HG02759 (cell line): ENCODE measurements around the gene XYLT1.

ENCODE experiments used
- ATAC-seq: cut with Tn5 transposase; IDR thresholded peaks from one replicate; pipeline ENCODE4 v1.9.1; 2021; ENCODE audit warnings: mild to moderate bottlenecking, moderate library complexity; ENCODE audit not compliant: unreplicated experiment

XYLT1 gene

GRCh38 chr16:17407321-17407720, 63.4 kb downstream of the XYLT1 start:
- no peak for ATAC-seq

- no peak for ATAC-seq
These were observed 65.6 kb downstream of the XYLT1 start for GRCh38 chr16:17404941-17405689.

GRCh38 chr16:17403859-17404545, 66.8 kb downstream of the XYLT1 start:
- ATAC-seq: no peak

GRCh38 chr16:17403156-17403809, 67.5 kb downstream of the XYLT1 start:
- ATAC-seq: no peak

GRCh38 chr16:17397499-17397891, 73.3 kb downstream of the XYLT1 start:
- ATAC-seq: no peak

GRCh38 chr16:17396762-17397498, 73.8 kb downstream of the XYLT1 start:
- ATAC-seq: no peak

DNA sequence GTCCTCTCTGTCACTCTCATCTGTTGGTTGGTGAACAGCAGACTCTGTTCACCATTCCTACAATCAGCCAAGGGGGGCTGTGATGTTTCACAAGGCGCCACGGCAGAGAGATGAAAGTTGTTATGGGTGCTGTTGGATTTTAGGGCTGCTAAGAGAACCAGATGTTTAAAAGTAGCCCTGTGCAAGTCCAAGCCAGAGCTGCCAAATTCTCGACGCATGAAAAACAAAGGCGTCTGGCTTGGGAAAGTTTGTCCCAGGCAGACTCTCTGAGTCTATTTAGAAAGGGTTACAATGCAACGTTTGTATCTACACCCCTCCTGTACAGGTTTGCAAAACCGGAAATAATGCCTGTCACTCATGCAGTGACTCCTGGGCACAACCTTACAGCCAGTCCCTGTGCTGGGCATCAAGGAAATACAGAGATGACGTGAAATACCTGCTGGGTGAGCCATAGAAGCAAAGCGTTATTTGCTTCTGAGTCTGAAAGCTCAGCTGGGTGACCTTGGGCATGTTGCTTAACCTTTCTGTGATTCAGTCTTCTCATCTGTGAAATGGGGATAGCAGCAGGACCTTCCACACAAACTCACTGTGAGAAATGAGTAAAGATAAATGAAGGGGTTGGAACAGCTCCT, 74.8 kb downstream of the XYLT1 start:
- ATAC-seq: no peak

DNA sequence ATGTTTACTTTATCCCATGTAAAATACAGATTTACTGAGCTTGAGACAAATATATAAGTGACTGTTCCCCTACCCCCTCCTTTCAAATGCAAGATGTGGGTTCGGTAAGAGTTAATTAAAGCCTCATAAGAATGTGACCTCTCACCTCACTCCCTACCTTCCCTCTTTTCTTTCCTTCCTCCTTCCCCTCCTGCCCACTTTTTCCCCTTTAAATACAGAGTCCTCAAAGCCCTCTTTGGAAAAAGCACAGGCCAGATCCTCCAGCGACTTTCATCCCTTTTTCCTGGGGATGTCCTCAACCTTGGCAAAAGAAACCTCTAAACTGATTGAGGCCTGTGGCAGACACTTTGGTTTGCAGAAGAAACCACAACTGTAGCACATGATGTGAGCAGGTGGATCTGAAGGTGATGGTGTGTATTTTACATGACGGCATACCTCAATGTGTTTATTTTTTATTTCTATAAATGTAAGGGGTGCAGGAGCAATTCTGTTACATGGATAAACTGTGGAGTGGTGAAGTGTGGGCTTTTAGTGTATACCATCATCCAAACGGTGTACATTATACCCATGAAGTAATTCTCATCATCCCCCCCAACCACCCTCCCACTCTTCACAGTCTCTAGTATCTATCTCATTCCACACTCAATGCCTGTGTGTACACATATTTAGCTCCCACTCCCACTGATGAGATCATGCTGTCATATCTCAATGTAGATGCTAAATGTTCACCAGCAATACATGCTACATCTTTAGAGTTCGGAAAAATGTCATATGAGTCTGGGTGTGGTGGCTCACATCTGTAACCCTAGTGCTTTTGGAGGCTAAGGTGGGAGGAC, 77.7 kb downstream of the XYLT1 start:
- no peak for ATAC-seq

- ATAC-seq: no peak
These were observed 78.5 kb downstream of the XYLT1 start for GRCh38 chr16:17392127-17392856.

- ATAC-seq: no peak
These were observed 79.0 kb downstream of the XYLT1 start for GRCh38 chr16:17391715-17392114.

DNA sequence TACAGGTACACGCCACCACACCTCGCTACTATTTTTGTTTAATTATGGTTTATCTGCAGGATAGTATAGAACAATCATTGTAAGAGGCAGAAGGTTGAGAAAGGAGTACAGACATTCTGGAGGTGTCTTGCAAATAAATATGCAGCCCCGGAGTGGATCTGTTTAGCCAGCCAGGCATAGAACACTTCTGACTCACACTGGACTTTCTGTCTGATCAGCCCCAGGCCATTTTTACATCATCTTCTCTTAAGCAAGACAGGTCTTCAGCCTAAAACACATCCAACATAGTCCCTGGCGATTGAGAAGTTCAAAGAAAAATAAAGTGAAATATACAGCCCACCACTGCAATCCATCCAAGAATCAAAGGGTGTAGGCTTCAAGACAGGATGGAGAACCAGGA, 81.4 kb downstream of the XYLT1 start:
- ATAC-seq: no peak

- ATAC-seq: no peak
These were observed 83.5 kb downstream of the XYLT1 start for GRCh38 chr16:17387256-17387655.

DNA sequence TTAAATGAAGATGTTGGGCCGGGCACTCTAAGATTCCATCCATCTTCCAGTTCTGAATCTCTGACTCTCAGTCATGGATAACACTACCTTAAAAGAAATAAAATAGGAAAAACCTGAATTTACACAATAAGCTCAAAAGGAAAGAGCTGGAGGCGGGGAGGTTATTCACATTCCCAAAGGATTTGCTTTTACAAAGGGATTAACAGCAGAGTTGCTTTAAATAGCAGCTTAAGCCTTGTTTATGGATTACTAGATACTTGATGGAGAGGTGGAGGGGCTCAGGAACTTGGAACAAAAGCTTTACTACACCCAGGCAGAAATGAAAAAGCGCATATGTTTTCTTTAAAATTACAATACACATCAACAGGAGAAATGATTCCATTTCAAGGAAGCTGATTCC, 84.5 kb downstream of the XYLT1 start:
- ATAC-seq: no peak

- ATAC-seq: no peak
These were observed 86.3 kb downstream of the XYLT1 start for GRCh38 chr16:17384471-17384870.

DNA sequence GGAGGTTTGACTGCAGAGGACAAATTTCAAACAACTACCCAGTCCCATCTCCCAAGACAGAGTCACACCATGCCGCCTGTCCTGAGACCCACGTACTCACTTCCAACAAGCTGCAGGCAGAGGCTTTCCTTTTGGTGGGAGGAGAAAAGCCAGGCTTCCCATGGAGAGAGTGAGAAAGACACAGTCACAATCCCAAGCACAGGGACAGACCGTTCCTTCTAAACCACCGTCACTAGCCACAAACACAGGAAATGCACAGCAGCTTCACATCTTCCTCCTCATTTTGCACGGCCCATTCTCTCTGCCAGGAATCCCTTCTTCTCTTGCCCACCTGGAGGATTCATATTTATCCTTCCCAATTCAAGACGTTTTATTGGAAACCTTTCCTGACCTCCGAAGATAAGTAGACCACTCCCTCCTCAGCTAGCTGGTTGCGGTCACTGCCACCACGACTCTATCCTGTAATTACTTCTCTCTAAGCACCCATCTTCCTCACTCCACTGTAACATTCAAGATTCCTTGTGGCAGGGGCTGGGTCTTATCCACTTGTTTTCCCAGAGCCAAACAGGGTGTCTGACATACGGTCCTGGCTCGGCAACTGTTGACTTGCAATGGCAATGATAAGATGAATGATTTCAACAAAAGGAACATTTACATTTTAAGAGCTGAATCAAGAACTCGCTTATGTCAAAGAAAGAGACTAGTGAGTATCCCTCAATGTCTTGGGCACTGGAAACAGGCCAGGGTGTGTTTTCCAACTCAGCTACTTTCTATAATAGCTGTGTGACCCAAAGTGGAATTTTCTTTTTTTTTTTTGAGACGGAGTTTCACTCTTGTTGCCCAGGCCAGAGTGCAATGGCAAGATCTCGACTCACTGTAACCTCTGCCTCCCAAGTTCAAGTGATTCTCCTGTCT, 87.6 kb downstream of the XYLT1 start:
- no peak for ATAC-seq

- ATAC-seq: no peak
These were observed 88.2 kb downstream of the XYLT1 start for GRCh38 chr16:17382514-17382913.

DNA sequence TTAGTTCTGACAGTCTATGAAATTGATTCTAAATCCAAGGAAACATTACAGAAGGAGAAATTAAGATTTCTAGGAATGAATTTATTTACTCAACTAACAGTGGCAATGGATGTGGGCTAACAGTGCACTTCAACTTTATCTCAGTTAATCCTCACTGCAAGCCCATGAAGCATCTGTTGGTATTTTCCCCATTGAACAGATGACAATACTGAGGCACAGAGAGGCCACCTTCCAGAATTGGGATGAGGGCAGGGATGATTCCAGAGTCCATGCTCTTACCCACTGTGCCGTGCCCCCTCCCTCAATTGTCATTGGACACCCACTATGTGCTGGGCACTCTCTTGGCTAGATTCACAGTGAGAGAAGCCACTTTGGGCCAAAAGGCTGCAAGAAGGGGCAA, 89.0 kb downstream of the XYLT1 start:
- ATAC-seq: no peak

GRCh38 chr16:17380613-17381012, 90.1 kb downstream of the XYLT1 start:
- ATAC-seq: no peak
